ENCODE results near the gene SLC6A13.

DNA sequence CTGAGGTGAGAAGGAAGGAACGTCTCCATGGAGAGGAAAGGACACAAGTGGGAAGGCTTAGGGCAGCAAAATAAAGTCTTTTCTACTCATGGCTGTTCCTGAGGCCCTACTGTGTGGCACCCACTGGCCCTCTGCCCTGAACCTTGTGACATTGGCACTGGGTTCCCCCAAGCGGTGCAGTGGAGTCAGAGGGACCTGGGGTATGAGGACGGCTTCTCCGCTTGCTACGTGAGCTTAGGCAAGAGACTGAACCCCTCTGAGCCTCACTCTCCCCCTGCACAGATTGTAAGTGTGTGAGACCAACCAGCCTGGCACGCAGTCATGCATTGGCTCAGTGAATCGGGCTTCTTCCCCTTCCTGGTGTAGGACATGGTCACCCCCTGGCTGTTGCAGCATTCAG, 68.4 kb downstream of the SLC6A13 start:
- TF ChIP-seq EZH2 (IDR thresholded peaks at IDR 0.05; ENCODE audit: insufficient read depth, poor library complexity, severe bottlenecking), result no peak
- no peak for TF ChIP-seq EZH2phosphoT487 (IDR thresholded peaks at IDR 0.05; ENCODE audit: insufficient read depth, low read depth)

Data from GM23248 (cell line).